ENCODE results near the gene CELA3B.
"Not testable (repeated sequence)": the region's sequence is repeated elsewhere in the genome, so short reads cannot be mapped to it uniquely, and the experiment has no call there.

The CELA3B gene

GRCh38 chr1:21981253-21981652 is 4.4 kb downstream of the CELA3B start:
- not testable (repeated sequence) for DNase-seq

- not testable (repeated sequence) for DNase-seq
These were observed 5.3 kb downstream of the CELA3B start for GRCh38 chr1:21982122-21982521.

GRCh38 chr1:21983539-21983938 is 6.7 kb downstream of the CELA3B start:
- DNase-seq: not testable (repeated sequence)

GRCh38 chr1:21985893-21986292 is 9.1 kb downstream of the CELA3B start:
- DNase-seq: not testable (repeated sequence)

- not testable (repeated sequence) for DNase-seq
These were observed 9.6 kb downstream of the CELA3B start for GRCh38 chr1:21986386-21986785.

GRCh38 chr1:21989672-21990393 is 13.0 kb downstream of the CELA3B start:
- not testable (repeated sequence) for DNase-seq

- DNase-seq: not testable (repeated sequence)
These were observed 15.4 kb downstream of the CELA3B start for GRCh38 chr1:21992186-21992585.

GRCh38 chr1:21994716-21995115 is 17.9 kb downstream of the CELA3B start:
- DNase-seq: not testable (repeated sequence)

GRCh38 chr1:21996663-21996970 is 19.8 kb downstream of the CELA3B start:
- DNase-seq: not testable (repeated sequence)

- not testable (repeated sequence) for DNase-seq
These were observed 21.2 kb downstream of the CELA3B start for GRCh38 chr1:21997891-21998623.

GRCh38 chr1:21998624-21999294 is 21.9 kb downstream of the CELA3B start:
- not testable (repeated sequence) for DNase-seq

- DNase-seq: not testable (repeated sequence)
These were observed 22.8 kb downstream of the CELA3B start for GRCh38 chr1:21999645-22000044.

GRCh38 chr1:22001409-22001808 is 24.6 kb downstream of the CELA3B start, which contains the start of gene CELA3A:
Gene CELA3A, plus strand, starts transcription at chr1:22001657. Its CDS starts 18 bp downstream, at chr1:22001675.
- no peak for DNase-seq

- DNase-seq: not testable (repeated sequence)
These were observed 25.6 kb downstream of the CELA3B start for GRCh38 chr1:22002461-22002860.

GRCh38 chr1:22002875-22003274 is 26.1 kb downstream of the CELA3B start:
- not testable (repeated sequence) for DNase-seq

GRCh38 chr1:22003959-22004358 is 27.1 kb downstream of the CELA3B start:
- not testable (repeated sequence) for DNase-seq

GRCh38 chr1:22005261-22006149 is 28.7 kb downstream of the CELA3B start:
- peak in 1 of 2 experiments; percentile 7 for DNase-seq

GRCh38 chr1:22006736-22007135 is 29.9 kb downstream of the CELA3B start:
- not testable (repeated sequence) for DNase-seq

GRCh38 chr1:22007262-22007661 is 30.4 kb downstream of the CELA3B start:
- DNase-seq: not testable (repeated sequence)

GRCh38 chr1:22009566-22009965 is 32.7 kb downstream of the CELA3B start:
- not testable (repeated sequence) for DNase-seq

- not testable (repeated sequence) for DNase-seq
These were observed 35.9 kb downstream of the CELA3B start for GRCh38 chr1:22012752-22013151.

GRCh38 chr1:22014575-22015206 is 37.9 kb downstream of the CELA3B start:
- not testable (repeated sequence) for DNase-seq

Data from stimulated activated CD4-positive, alpha-beta T cell treated with anti-CD3 and anti-CD28 coated beads, Interleukin-4, amount 100 ng/mL, for 4 hours (primary cell).